Pancreas (tissue), 10 donors: ENCODE measurements around the gene CACNA1F. TPM values are rescaled to one million over a fixed set of nuclear protein-coding genes. Genes with fewer than 3 reads are reported as not detected.

Experiments used
- ATAC-seq, 4 donors: fragments of 200-7000 bp; cut with Tn5 transposase; one replicate each; pipeline versions ENCODE4 v1.8.0 to v1.9.1; 2020; ENCODE audit warnings: mild to moderate bottlenecking in 4 of 4, moderate library complexity in 4 of 4
- DNase-seq, 6 donors: peaks; one replicate each; pipeline ENCODE4 v3.0.0-alpha.2; 2020
- FAIRE-seq: peaks from 2 replicates; lab custom pipeline; 2012; peaks lifted over from hg19 to GRCh38; lab: Jason Lieb, UNC
- H3K27ac ChIP-seq, 4 donors: fragments of 200-600 bp; sonication (generic); 1 replicate in 3 of 4; 2 replicates in 1 of 4; pipeline versions ENCODE4 v1.5.0 to v1.8.0; 2020
- H3K27me3 ChIP-seq, 4 donors: fragments of 200-600 bp; one replicate each; pipeline ENCODE4 v1.8.0; 2021
- H3K36me3 ChIP-seq, 3 donors: fragments of 200-600 bp; sonication (generic) in 1 of 3; one replicate each; pipeline versions ENCODE4 v1.5.0 to v1.8.0; 2020 to 2021
- H3K4me1 ChIP-seq, 3 donors: fragments of 200-600 bp; one replicate each; pipeline ENCODE4 v1.8.0; 2021
- H3K4me3 ChIP-seq, 4 donors: fragments of 200-600 bp; sonication (generic) in 2 of 4; one replicate each; pipeline versions ENCODE4 v1.5.0 to v1.8.0; 2020 to 2021
- H3K9me3 ChIP-seq, 4 donors: fragments of 200-600 bp; one replicate each; pipeline ENCODE4 v1.8.0; 2021
- CTCF ChIP-seq, 4 donors: fragments of 200-600 bp; sonication (generic) in 3 of 4; IDR thresholded peaks; one replicate each; pipeline versions ENCODE4 v1.5.0 to v1.8.0; 2021; ENCODE audit warnings: antibody characterized with exemption in 4 of 4
- WGBS, 2 donors: extraction: QIAGEN DNeasy Blood & Tissue Kit; methylation state at CpG; one replicate each; pipeline ENCODE4 v1.1.7; 2013; 5-methylcytosine and 5-hydroxymethylcytosine counted together
- intact Hi-C, 3 donors: fragments of 100-400 bp; cut with DNase I; formaldehyde crosslinking; loops; one replicate each; pipeline versions ENCODE4 v1.11.1 to v1.14.2; 2022
- polyA plus RNA-seq, 2 donors: library from polyadenylated mRNA; stranded (reverse); fragments of 200-250 nt; gene quantifications; one replicate each; pipeline ENCODE4 v1.2.3, GENCODE V29; 2013
- total RNA-seq, 6 donors: library from RNA; stranded (reverse); fragmentation: NEBNext Ultra II Directional in 4 of 6; extraction: Animal tissue kit (Norgen Biotek cat#: 25700) in 4 of 6; gene quantifications; one replicate each; pipeline versions ENCODE4 v1.2.1 to v1.2.4, GENCODE V29; 2021 to 2023
- donor health status: healthy with polysubstance abuse.
- donor health status: DM: no; HTN: no; CAD: no; lungs with moderate emphysema.
- donor health status: DM: no; HTN: no; CAD: no.
- donor health status: control.
- donor health status: control.
- donor health status: Bipolar disorder and iron deficiency.
- donor health status: DM: yes; HTN: yes; CAD: no.
- donor health status: DM: no; HTN: no; CAD: no.
- donor health status: DM: no; HTN: no; CAD: no.
- donor health status: DM: yes; HTN: yes; CAD: no.

CACNA1F gene
- total and polyA plus RNA-seq, 8 donors: 0.03 to 0.87 (median 0.19) TPM

GRCh38 chrX:49276207-49276606 is 43.1 kb upstream of the CACNA1F start:
- no peak for DNase-seq
- TF ChIP-seq CTCF (IDR thresholded peaks at IDR 0.05): no peak
- ATAC-seq: no peak
- no peak overlapping the region for H3K27ac ChIP-seq
- no peak overlapping the region for H3K4me3 ChIP-seq
- peaks cover 0 to 3% (median 0%) of the 10 kb centered on the region in 4 donors for H3K27me3 ChIP-seq
- 57 to 72% methylated on average over 1 of the region's 1 CpG for WGBS, 2 donors
- no peak for FAIRE-seq
- intact Hi-C loops: no loop called here
- H3K9me3 ChIP-seq: no peaks in the 10 kb centered on the region
- H3K4me1 ChIP-seq: no peaks in the 10 kb centered on the region
- no peaks in the 10 kb centered on the region for H3K36me3 ChIP-seq

GRCh38 chrX:49273181-49273727 is 40.1 kb upstream of the CACNA1F start:
- ATAC-seq: no peak

DNA sequence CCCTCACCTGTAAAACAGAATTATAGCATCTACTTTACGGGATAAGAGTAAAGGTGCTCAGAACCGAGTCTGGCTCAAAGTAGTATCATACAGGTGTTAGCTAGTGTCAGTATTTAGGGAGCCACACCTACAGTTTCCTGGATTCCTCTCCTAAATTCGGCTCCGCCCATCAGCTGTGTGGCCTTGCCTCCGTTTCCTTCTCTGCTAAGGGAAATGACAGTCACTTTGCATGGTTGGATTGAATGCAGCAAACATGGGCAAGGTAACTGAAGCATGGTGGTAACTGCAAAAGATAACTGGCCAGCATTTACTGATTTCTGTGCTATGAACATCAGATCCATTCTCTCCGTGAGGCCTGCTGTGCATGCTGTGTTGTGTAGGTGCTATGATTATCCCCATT is 39.3 kb upstream of the CACNA1F start:
- peaks cover 0 to 6% (median 0%) of the 10 kb centered on the region in 4 donors for H3K27me3 ChIP-seq
- WGBS, 2 donors: 29 to 43% methylated on average over 6 of the region's 6 CpGs
- no peaks in the 10 kb centered on the region for H3K36me3 ChIP-seq
- DNase-seq (peak in 2 of 6 donors; percentile 3 to 14), FAIRE-seq (no peak), ATAC-seq (no peak)
- TF ChIP-seq CTCF (IDR thresholded peaks at IDR 0.05): no peak
- H3K27ac ChIP-seq: no peak overlapping the region
- H3K9me3 ChIP-seq: no peaks in the 10 kb centered on the region
- H3K4me3 ChIP-seq: no peak overlapping the region
- H3K4me1 ChIP-seq: peaks cover 0 to 5% (median 0%) of the 10 kb centered on the region in 3 donors
- intact Hi-C loops: no loop called here

More at GRCh38 chrX:49273181-49273727, 40.1 kb upstream of the CACNA1F start:
- no peak overlapping the region for H3K4me3 ChIP-seq
- intact Hi-C loops: no loop called here
- no peak for FAIRE-seq
- H3K27me3 ChIP-seq: peaks cover 0 to 6% (median 0%) of the 10 kb centered on the region in 4 donors
- peak in 1 of 6 donors; percentile 10 for DNase-seq
- no peaks in the 10 kb centered on the region for H3K36me3 ChIP-seq
- H3K27ac ChIP-seq: no peak overlapping the region
- H3K4me1 ChIP-seq: peaks cover 0 to 5% (median 0%) of the 10 kb centered on the region in 3 donors
- H3K9me3 ChIP-seq: no peaks in the 10 kb centered on the region
- no peak for TF ChIP-seq CTCF (IDR thresholded peaks at IDR 0.05)
- WGBS, 2 donors: 74 to 76% methylated on average over 8 of the region's 8 CpGs

DNA sequence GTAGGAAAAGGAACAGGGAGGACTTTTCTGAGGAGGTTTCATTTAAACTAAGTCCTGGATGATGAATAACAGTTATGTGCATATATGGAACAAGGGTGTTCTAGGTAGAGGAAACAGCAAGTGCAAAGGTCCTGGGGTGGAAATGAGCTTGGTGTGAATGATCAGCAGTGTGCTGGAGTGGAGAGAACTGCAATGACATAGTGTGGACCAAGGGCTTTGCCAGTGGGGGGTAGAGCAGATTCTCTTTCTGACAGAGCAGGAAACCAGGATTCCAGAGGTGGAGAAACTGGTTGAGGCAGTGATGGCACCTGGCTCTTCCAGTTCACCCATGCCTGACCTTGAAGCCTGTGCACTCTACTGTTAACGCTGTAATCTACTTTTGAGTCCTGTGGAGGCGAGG is 38.2 kb upstream of the CACNA1F start:
- no peak overlapping the region for H3K27ac ChIP-seq
- H3K27me3 ChIP-seq: peaks cover 0 to 6% (median 0%) of the 10 kb centered on the region in 4 donors
- H3K4me1 ChIP-seq: peaks cover 0 to 5% (median 0%) of the 10 kb centered on the region in 3 donors
- no peaks in the 10 kb centered on the region for H3K36me3 ChIP-seq
- DNase-seq (peak in 3 of 6 donors; percentile 15 to 43 (median 21)), ATAC-seq (no peak), FAIRE-seq (no peak)
- intact Hi-C loops: no loop called here
- 9 to 18% methylated on average over 2 of the region's 2 CpGs for WGBS, 2 donors
- peak overlapping the region in 2 of 4 donors; percentile 63 to 67 for H3K4me3 ChIP-seq
- H3K9me3 ChIP-seq: no peaks in the 10 kb centered on the region
- TF ChIP-seq CTCF (IDR thresholded peaks at IDR 0.05): no peak
